Esophagus mucosa (tissue), 1 donor: ENCODE measurements around the gene TSPAN18. TPM values are rescaled to one million over a fixed set of nuclear protein-coding genes. Genes with fewer than 3 reads are reported as not detected.

ENCODE experiments used
- ATAC-seq: fragments of 200-7000 bp; cut with Tn5 transposase; one replicate; pipeline ENCODE4 v1.9.1; 2020
- total RNA-seq: library from RNA; stranded (reverse); gene quantifications from one replicate; pipeline ENCODE4 v1.2.4, GENCODE V29; 2023
- donor health status: DM: yes; HTN: yes; CAD: no.

The TSPAN18 gene
- total RNA-seq, 1 donor from 2014 or later, result 2.3 TPM

DNA sequence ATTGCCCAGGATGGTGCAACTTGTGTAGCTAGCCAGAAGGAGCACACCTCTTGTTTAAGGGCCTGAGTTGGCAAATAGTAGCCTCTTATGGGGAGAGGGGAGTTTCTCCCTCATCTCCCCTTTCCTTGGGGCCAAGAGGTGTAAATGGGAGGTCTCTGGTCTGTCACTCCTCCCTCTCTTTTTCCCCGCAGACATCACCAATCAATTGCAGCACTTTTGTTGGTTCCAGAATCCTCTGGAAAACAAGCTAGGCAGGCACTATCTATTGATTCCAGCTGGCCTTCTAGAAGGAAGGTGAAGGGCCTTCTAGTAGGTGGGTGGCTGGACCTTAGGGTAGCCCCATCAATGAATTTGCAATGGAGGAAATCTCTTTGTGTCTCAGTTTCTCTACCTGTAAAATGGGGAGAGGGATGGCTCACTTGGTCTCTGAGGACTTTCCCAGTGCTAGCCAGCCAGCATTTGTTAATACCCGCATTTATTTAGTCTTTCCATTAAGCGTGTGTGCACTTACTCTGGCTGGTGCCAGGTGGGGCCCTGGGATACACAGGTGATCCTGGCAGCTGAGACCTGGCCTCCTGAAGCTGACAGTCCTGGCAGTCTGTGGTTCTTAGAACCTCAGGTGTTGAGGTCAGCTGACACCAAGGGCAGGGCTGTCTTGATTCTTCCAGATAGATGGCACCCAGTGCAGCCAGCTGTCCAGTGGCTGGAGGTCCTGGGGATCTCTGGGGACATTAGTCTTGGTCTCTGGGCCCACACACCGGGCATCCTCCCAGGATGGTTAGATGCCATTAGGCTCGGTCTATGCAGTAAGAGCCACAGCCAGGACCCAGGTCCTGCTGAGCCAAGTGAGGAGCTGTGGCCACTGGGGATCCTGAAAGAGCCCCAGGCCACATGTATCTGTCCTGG lies 51.7 kb downstream of the TSPAN18 start:
- no peak for ATAC-seq

GRCh38 chr11:44779736-44780520 lies 53.2 kb downstream of the TSPAN18 start:
- ATAC-seq, result no peak

- no peak for ATAC-seq
Observed at GRCh38 chr11:44780940-44781631, 54.3 kb downstream of the TSPAN18 start.

- ATAC-seq, result no peak
Observed at GRCh38 chr11:44781655-44782054, 54.9 kb downstream of the TSPAN18 start.

GRCh38 chr11:44782478-44782877 lies 55.7 kb downstream of the TSPAN18 start:
- no peak for ATAC-seq

GRCh38 chr11:44784436-44784760 lies 57.6 kb downstream of the TSPAN18 start:
- ATAC-seq, result no peak

DNA sequence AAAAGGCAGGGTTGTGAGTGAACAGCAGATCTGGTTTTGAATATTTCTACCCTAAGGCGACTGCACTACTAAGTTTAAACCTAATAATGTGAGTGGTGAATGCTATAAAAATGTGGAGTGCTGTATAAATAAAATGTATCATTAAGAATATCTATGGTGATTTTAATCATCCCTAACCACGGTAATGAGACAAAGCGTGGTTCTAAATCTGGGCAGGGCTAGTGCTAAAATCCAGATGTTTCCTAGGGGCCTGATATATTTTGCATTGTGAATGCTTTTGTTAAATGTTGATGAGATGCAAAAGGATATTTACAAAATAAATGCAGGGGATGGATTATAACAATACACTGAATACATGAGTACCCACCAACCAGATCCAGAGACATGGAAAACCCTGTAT lies 58.1 kb downstream of the TSPAN18 start:
- ATAC-seq, result no peak

DNA sequence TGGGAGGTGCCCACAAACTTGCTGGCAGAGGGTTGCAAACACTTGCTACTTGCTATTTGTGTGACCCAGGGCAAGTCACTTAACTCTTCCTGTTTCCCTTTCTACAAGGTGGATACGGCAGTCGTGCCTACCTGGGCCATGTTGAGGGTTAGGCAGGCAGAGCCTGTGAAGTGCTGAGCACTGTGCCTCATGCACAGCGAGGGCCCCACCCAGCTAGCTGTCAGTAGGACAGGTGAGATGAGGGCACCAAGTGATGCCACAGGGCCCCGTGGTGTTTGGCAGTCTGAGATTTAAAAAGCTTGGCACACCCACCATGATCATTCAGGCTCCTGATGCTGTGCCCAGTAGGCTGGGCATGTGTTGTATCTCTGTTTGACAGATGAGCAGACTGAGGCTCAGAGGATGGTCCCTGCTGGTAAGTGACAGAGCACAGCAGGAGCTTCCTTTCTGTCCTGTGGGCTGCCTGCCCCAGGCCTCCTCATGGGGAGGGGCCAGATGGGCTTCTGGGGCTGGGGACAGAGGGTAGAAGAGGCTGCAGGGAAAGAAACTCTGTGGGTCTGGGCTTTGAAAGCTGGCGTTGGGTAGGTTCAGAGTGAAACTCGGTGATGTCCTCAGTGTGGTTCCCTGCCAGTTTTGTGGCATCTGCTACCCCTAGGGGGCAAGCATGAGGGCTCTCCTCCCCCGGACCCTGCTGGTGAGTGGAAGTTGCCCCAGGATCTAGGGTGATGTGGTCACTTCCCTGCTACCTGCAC lies 59.3 kb downstream of the TSPAN18 start:
- ATAC-seq, result no peak

- no peak for ATAC-seq
Observed at GRCh38 chr11:44787070-44787469, 60.3 kb downstream of the TSPAN18 start.

GRCh38 chr11:44787981-44788380 lies 61.2 kb downstream of the TSPAN18 start:
- ATAC-seq, result no peak

DNA sequence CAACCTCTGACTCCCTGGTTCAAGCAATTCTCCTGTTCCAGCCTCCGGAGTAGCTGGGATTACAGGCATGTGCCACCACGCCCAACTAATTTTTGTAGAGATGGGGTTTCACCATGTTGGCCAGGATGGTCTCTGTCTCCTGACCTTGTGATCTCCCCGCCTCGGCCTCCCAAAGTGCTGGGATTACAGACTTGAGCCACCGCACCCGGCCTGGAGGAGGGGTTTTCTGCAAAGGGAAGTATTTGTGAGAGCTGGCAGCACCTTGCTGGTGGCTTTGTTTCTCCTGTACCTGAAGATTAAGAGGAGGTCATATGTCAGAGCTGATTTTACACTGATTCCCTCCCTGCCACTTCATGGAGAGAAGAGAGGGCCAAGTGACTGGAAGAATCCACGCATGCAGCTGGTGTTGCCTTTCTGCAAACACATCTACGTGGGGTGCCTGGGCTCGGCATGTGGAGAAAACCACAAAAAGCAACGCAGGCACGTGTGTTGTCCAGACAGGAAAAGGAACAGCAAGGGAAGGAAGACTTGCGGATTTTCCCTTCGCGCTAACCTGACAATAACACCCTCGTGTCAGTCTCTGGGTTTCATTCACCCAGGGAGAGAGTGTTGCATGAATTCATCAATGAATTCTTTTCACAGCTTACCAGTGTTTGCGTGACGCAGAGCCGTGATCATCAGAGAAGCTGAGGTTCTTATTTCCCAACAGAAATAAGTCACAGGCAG lies 61.9 kb downstream of the TSPAN18 start:
- no peak for ATAC-seq

GRCh38 chr11:44789496-44789895 lies 62.7 kb downstream of the TSPAN18 start:
- ATAC-seq, result no peak

DNA sequence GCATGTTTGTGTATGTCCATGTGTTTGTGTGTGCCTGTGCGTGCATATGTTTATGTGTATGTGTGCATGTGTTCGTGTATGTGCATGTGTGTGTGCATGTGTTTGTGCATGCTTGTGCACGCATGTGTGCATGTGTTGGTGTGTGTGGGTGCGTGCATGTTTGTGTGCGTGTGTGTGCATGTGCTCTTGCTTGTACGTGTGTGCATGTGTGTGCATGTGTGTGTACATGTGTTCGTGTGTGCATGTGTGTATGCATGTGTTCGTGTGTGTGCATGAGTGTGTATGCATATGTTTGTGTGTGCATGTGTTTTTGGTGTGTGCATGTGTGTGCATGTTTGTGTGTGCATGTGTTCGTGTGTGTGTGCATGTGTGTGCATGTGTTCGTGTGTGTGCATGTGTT lies 63.4 kb downstream of the TSPAN18 start:
- no peak for ATAC-seq

DNA sequence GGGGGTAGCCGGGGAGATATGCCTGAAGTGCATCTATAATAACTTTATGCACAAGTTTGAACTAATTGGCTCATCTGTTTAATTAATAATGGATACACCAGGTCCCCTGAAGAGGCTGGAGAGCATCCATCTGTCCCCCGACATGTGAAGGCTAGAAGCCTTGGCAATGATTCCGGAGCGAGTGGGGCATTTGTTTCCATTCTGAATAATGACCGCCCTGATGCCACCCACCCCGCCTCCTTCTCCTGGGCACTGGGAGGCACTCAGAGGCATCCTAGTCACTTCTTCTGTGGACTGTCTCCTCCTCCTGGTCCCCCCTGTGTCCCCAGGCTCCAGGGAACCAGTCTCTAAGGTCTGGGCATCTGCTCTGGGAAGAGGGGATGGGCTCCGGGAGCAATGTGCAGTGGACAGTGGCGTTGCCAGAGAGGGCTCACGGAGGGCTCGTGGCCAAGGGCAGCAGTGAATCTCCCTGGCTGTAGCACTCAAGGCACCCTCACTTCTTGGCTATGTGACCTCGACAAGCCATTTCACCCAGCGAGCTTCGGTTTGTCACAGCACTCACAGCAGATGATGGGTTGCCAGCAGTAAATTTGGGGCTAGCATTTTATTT lies 64.7 kb downstream of the TSPAN18 start:
- ATAC-seq, result no peak

DNA sequence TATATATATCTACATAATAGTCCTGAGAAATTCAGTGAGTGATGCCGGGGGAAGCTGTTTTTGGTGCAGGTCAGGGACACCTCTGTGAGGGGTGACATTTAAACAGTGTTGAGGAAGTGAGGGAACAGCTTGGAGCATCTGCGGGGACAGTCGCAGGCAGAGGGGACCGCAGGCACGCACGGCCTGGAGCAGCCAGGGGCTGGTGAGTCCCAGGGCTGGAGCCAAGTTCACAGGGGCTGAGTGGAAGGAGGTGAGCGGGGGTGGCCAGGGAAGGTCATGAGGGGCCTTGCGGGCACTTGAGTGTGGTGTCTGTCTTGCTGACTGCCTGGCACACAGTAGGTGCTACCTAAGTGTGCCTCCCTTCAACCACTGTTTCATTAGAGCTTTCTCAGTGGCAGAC lies 65.4 kb downstream of the TSPAN18 start:
- no peak for ATAC-seq

DNA sequence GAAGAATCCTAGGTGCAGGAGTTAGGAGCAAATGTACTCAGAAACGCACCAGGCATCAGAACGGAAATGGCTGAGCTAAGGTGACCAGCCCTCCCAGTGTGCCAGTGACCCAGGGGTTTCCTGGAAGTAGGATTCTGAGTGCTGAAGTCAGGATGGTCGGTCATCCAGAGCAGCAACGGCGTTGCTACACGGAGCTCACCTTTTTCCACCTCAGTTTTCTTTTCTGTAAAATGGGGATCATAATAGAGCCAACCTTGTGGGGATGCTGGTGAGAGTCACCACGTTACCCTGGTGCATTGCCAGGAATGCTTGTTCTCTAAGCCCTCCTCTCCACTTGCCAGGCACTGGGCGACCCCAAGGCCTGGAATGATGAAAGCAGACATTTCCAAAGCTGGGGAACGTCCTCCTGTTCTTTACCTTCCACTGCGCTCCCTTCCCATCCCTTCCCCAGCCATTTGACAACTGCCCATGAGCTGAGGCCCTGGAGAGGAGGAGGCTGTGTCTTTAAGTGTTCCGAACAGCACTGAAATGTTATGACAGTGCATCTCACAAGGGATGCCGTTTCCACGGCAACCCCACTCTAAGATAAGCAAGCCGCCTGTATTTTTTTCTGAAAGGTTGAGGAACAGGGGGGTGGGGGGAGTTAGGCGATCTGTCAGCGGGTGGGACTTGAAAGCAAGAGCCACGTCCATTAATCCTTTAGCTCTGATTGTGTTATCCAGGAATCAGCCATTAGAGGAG lies 66.8 kb downstream of the TSPAN18 start:
- no peak for ATAC-seq

DNA sequence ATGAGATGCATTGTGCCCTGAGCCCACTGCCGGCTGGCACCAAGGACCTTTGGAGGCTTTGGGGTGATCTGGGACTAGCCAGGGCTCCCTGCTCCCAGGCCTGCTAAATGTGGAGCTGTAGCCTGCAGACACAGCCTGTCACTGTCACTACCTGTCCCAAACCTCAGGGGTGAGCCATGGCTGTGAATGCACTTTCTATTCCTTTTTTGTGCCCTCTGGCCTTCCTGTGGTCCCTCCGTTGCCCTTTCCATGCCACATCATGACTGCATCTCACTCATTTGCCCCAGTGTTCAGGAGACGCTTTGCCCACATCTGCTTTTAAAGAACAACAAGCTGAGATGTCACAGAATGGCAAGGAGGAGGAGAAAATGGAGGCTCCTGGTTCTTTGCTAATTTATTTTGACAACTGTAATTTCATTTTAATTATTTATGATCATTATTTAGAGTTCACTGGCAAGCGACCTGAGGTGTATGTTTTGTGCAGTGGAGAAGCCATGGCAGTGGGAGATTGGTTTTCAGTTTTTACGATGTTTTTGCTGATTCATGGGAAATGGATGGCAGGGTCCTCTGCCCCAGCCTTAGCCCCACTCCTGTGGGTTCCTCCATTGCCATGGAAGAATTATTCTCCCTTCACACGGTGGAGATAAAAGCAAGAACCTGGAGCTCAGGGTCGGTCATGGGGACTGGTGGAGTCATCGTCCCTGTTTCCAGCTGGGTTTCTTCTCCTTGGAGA lies 69.2 kb downstream of the TSPAN18 start:
- ATAC-seq, result no peak

DNA sequence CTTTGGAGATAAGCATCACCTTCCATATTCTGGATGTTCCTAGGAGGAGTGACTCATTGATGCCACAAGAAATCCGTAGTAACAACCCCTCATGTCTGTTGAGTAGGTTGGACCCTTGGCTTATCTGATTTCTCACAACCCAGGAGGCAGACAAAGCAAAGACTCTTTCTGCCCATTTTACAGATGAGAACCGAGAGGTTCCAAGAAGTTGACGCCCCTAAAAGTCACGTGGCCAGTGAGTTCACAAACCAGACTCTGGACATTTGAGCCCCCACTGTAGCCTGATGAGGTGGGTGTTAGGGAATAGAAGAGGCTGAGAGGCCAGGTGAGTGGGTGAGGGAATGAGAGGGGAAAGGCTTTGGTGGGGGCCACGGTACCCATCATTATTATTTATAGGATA lies 70.3 kb downstream of the TSPAN18 start:
- no peak for ATAC-seq

- no peak for ATAC-seq
Observed at GRCh38 chr11:44797886-44798606, 71.3 kb downstream of the TSPAN18 start.
